PC-9 (cell line): ENCODE results near the gene PPP2R5E.
"Not testable (repeated sequence)": the region's sequence is repeated elsewhere in the genome, so short reads cannot be mapped to it uniquely, and the experiment has no call there.

Source experiments
- EZH2 ChIP-seq: fragments of 200-600 bp; sonication (generic); IDR thresholded peaks from 2 replicates; pipeline ENCODE4 v1.8.0; 2017; ENCODE audit warnings: antibody characterized with exemption, low read depth
- TF ChIP-seq, protein P1 (sequence below): fragments of 200-600 bp; sonication (generic); conservative IDR thresholded peaks from 2 replicates; pipeline ENCODE4 v1.6.1; 2017; ENCODE audit warnings: mixed run types, antibody characterized with exemption, mild to moderate bottlenecking, moderate library complexity

DNA sequence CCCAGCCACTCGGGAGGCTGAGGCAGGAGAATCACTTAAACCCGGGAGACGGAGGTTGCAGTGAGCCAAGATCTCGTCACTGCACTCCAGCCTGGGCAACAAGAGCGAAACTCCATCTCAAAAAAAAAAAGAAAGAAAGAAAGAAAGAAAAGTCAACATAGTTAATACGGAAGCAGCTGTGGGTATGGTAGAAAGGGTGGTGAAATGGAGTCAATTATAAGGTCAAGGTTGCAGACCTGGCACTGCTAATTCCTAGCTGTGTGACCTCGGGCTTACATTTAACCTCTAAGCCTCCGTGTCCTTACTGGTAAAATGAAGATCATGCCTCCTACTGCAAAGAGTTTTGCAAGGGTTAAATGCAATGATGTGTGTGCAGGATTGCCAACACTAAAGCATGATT, 39.9 kb upstream of the PPP2R5E start:
- TF ChIP-seq, protein P1, sequence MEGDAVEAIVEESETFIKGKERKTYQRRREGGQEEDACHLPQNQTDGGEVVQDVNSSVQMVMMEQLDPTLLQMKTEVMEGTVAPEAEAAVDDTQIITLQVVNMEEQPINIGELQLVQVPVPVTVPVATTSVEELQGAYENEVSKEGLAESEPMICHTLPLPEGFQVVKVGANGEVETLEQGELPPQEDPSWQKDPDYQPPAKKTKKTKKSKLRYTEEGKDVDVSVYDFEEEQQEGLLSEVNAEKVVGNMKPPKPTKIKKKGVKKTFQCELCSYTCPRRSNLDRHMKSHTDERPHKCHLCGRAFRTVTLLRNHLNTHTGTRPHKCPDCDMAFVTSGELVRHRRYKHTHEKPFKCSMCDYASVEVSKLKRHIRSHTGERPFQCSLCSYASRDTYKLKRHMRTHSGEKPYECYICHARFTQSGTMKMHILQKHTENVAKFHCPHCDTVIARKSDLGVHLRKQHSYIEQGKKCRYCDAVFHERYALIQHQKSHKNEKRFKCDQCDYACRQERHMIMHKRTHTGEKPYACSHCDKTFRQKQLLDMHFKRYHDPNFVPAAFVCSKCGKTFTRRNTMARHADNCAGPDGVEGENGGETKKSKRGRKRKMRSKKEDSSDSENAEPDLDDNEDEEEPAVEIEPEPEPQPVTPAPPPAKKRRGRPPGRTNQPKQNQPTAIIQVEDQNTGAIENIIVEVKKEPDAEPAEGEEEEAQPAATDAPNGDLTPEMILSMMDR: not testable (repeated sequence)
- TF ChIP-seq EZH2: not testable (repeated sequence)
